Astrocyte of the hippocampus (primary cell): ENCODE data around the gene NDFIP1.
"Not testable (repeated sequence)": the region's sequence is repeated elsewhere in the genome, so short reads cannot be mapped to it uniquely, and the experiment has no call there.

Source experiments
- DNase-seq: peaks from one replicate; pipeline ENCODE4 v3.0.0; 2011; ENCODE audit warnings: low read depth, low spot score

NDFIP1 gene

GRCh38 chr5:142153674-142154448, 45.3 kb downstream of the NDFIP1 start:
- DNase-seq = no peak

GRCh38 chr5:142154449-142154841, 45.9 kb downstream of the NDFIP1 start:
- DNase-seq = not testable (repeated sequence)

- peak; percentile 20 for DNase-seq
Measured at GRCh38 chr5:142156839-142157463, 48.4 kb downstream of the NDFIP1 start.

- no peak for DNase-seq
Measured at GRCh38 chr5:142159354-142159753, 50.8 kb downstream of the NDFIP1 start.

- DNase-seq = no peak
Measured at GRCh38 chr5:142164315-142164714, 55.7 kb downstream of the NDFIP1 start.

- no peak for DNase-seq
Measured at GRCh38 chr5:142166754-142167153, 58.2 kb downstream of the NDFIP1 start.

GRCh38 chr5:142167458-142167857, 58.9 kb downstream of the NDFIP1 start:
- DNase-seq = no peak

- no peak for DNase-seq
Measured at GRCh38 chr5:142168365-142168764, 59.8 kb downstream of the NDFIP1 start.

- no peak for DNase-seq
Measured at GRCh38 chr5:142170254-142170953, 61.8 kb downstream of the NDFIP1 start.

- DNase-seq = no peak
Measured at GRCh38 chr5:142171270-142171669, 62.7 kb downstream of the NDFIP1 start.

- no peak for DNase-seq
Measured at GRCh38 chr5:142175039-142175438, 66.5 kb downstream of the NDFIP1 start.

GRCh38 chr5:142175461-142176142, 67.0 kb downstream of the NDFIP1 start:
- no peak for DNase-seq

GRCh38 chr5:142176255-142176654, 67.7 kb downstream of the NDFIP1 start:
- DNase-seq = no peak

- no peak for DNase-seq
Measured at GRCh38 chr5:142178651-142179050, 70.1 kb downstream of the NDFIP1 start.

GRCh38 chr5:142179776-142180387, 71.3 kb downstream of the NDFIP1 start:
- no peak for DNase-seq

GRCh38 chr5:142181096-142181495, 72.5 kb downstream of the NDFIP1 start:
- no peak for DNase-seq

- no peak for DNase-seq
Measured at GRCh38 chr5:142181547-142182163, 73.1 kb downstream of the NDFIP1 start.

- no peak for DNase-seq
Measured at GRCh38 chr5:142182840-142183239, 74.3 kb downstream of the NDFIP1 start.

GRCh38 chr5:142183561-142183960, 75.0 kb downstream of the NDFIP1 start:
- DNase-seq = no peak

- no peak for DNase-seq
Measured at GRCh38 chr5:142184988-142185387, 76.4 kb downstream of the NDFIP1 start.

- no peak for DNase-seq
Measured at GRCh38 chr5:142186514-142186856, 77.9 kb downstream of the NDFIP1 start.
